ENCODE measurements around the gene EFCAB6.

Gene EFCAB6

GRCh38 chr22:43505423-43505822 lies 306.7 kb downstream of the EFCAB6 start:
- no peak for DNase-seq (ENCODE audit: low spot score)

GRCh38 chr22:43504666-43505261 lies 307.3 kb downstream of the EFCAB6 start:
- DNase-seq (ENCODE audit: low spot score): no peak

GRCh38 chr22:43504068-43504467 lies 308.0 kb downstream of the EFCAB6 start:
- DNase-seq (ENCODE audit: low spot score): no peak

- no peak for DNase-seq (ENCODE audit: low spot score)
Measured at GRCh38 chr22:43502306-43502874, 309.7 kb downstream of the EFCAB6 start.

GRCh38 chr22:43501878-43502277 lies 310.2 kb downstream of the EFCAB6 start:
- no peak for DNase-seq (ENCODE audit: low spot score)

GRCh38 chr22:43500792-43501785 lies 311.0 kb downstream of the EFCAB6 start:
- DNase-seq (ENCODE audit: low spot score): no peak

GRCh38 chr22:43498856-43499253 lies 313.2 kb downstream of the EFCAB6 start:
- no peak for DNase-seq (ENCODE audit: low spot score)

- no peak for DNase-seq (ENCODE audit: low spot score)
Measured at GRCh38 chr22:43497956-43498855, 313.9 kb downstream of the EFCAB6 start.

- no peak for DNase-seq (ENCODE audit: low spot score)
Measured at GRCh38 chr22:43493297-43493696, 318.8 kb downstream of the EFCAB6 start.

GRCh38 chr22:43491737-43492136 lies 320.4 kb downstream of the EFCAB6 start:
- no peak for DNase-seq (ENCODE audit: low spot score)

GRCh38 chr22:43491177-43491576 lies 320.9 kb downstream of the EFCAB6 start:
- DNase-seq (ENCODE audit: low spot score): no peak

- no peak for DNase-seq (ENCODE audit: low spot score)
Measured at GRCh38 chr22:43490311-43490710, 321.8 kb downstream of the EFCAB6 start.

- no peak for DNase-seq (ENCODE audit: low spot score)
Measured at GRCh38 chr22:43488937-43489336, 323.2 kb downstream of the EFCAB6 start.

GRCh38 chr22:43488031-43488866 lies 323.9 kb downstream of the EFCAB6 start:
- DNase-seq (ENCODE audit: low spot score): no peak

GRCh38 chr22:43487311-43488030 lies 324.6 kb downstream of the EFCAB6 start:
- DNase-seq (ENCODE audit: low spot score): no peak

GRCh38 chr22:43485502-43486089 lies 326.5 kb downstream of the EFCAB6 start:
- no peak for DNase-seq (ENCODE audit: low spot score)

GRCh38 chr22:43484227-43484626 lies 327.9 kb downstream of the EFCAB6 start:
- no peak for DNase-seq (ENCODE audit: low spot score)

- no peak for DNase-seq (ENCODE audit: low spot score)
Measured at GRCh38 chr22:43483669-43484068, 328.4 kb downstream of the EFCAB6 start.

GRCh38 chr22:43483266-43483665 lies 328.8 kb downstream of the EFCAB6 start:
- DNase-seq (ENCODE audit: low spot score): no peak

GRCh38 chr22:43482318-43482625 lies 329.8 kb downstream of the EFCAB6 start:
- DNase-seq (ENCODE audit: low spot score): no peak
